OCI-LY1 (cell line): ENCODE data around the gene SH3GL2.

ENCODE experiments used
- CTCF ChIP-seq: fragments of 200-600 bp; sonication (generic), shearing (Covaris generic); IDR thresholded peaks from 2 replicates; pipeline ENCODE4 v1.5.1; 2017; ENCODE audit warnings: mild to moderate bottlenecking, antibody characterized with exemption, low read length, moderate library complexity, mixed read lengths
- EZH2 ChIP-seq: fragments of 200-600 bp; sonication (generic), shearing (Covaris generic); IDR thresholded peaks from 2 replicates; pipeline ENCODE4 v1.8.0; 2017; ENCODE audit warnings: borderline replicate concordance, mixed run types, mild to moderate bottlenecking, antibody characterized with exemption, low read length, moderate library complexity, mixed read lengths

GRCh38 chr9:17669206-17669605 lies 90.3 kb downstream of the SH3GL2 start:
- TF ChIP-seq CTCF (no peak), EZH2 (no peak)
